ENCODE measurements around the gene CRHR1.

DNA sequence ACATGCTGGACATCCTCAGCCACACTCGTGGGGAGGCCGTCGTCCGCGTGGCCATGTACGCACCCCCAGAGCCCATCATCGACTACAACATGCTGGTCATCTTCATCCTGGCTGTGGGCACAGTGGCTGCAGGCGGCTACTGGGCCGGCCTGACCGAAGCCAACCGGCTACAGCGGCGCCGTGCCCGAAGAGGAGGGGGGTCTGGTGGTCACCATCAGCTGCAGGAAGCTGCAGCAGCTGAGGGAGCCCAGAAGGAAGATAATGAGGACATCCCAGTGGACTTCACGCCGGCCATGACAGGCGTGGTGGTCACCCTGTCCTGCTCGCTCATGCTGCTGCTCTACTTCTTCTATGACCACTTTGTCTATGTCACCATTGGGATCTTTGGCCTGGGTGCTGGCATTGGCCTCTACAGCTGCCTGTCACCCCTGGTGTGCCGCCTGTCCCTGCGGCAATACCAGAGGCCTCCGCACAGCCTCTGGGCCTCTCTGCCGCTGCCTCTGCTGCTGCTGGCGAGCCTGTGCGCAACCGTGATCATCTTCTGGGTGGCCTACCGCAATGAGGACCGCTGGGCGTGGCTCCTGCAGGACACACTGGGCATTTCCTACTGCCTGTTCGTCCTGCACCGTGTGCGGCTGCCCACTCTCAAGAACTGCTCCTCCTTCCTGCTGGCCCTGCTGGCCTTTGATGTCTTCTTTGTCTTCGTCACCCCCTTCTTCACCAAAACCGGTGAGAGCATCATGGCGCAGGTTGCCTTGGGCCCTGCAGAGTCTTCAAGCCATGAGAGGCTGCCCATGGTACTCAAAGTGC, 61.5 kb downstream of the CRHR1 start:
- TF ChIP-seq, protein P1, sequence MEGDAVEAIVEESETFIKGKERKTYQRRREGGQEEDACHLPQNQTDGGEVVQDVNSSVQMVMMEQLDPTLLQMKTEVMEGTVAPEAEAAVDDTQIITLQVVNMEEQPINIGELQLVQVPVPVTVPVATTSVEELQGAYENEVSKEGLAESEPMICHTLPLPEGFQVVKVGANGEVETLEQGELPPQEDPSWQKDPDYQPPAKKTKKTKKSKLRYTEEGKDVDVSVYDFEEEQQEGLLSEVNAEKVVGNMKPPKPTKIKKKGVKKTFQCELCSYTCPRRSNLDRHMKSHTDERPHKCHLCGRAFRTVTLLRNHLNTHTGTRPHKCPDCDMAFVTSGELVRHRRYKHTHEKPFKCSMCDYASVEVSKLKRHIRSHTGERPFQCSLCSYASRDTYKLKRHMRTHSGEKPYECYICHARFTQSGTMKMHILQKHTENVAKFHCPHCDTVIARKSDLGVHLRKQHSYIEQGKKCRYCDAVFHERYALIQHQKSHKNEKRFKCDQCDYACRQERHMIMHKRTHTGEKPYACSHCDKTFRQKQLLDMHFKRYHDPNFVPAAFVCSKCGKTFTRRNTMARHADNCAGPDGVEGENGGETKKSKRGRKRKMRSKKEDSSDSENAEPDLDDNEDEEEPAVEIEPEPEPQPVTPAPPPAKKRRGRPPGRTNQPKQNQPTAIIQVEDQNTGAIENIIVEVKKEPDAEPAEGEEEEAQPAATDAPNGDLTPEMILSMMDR (conservative IDR thresholded peaks at IDR 0.05 in 1 of 2, IDR thresholded peaks at IDR 0.05 in 1 of 2; ENCODE audit: extremely low read depth in 1 of 2, insufficient read depth in 1 of 2, low read depth in 1 of 2, low read length in 2 of 2): no peak
- no peak for TF ChIP-seq EZH2 (IDR thresholded peaks at IDR 0.05; ENCODE audit: borderline replicate concordance, low read length)

Measured in mammary epithelial cell (primary cell).